OCI-M1 (cell line): ENCODE results near the gene NAALADL2.
A peak's percentile ranks its signal among the peaks of the same experiment; 100 is the strongest.
"Not testable (repeated sequence)": the region's sequence is repeated elsewhere in the genome, so short reads cannot be mapped to it uniquely, and the experiment has no call there.

ENCODE experiments used
- DNase-seq: peaks from one replicate; lab custom pipeline; 2025; lab: John Stamatoyannopoulos, UW

The NAALADL2 gene

DNA sequence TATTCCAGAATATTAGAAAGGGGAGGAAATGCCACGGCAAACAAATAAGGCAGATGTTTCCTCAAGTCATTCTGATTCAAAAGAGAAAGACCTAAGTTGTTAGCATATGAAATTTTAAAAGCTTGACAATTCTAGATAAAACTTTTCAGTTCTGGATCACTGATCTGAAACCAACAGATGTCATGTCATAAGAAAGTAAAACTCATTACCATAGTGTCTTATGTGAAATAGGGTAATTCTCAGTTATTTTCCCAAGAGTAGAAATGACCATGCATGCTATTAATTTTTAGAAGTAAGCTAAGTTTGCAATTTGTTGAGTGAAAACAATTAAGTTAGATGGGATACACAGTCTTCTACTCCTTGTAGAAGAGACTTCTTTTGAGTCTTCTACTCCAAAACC is 630.3 kb downstream of the NAALADL2 start:
- no peak for DNase-seq

DNA sequence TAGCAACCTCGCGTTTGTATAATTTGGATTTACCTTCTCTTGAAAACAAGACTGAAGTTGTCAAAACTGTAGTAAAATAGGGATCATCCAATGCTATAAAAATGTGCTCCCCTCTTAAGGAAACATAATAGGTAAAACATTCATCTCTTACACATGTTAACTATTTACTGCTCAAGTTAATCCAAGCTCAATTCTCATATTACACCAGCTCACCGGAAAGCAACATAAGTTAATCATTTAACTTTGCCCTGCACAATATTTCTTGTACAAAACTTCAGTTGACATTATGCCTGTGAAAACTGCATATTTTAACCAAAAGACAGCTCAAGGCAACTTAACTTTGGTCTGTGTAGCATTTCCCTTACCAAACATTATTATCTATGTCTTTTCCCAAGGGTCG is 634.2 kb downstream of the NAALADL2 start:
- DNase-seq = no peak

DNA sequence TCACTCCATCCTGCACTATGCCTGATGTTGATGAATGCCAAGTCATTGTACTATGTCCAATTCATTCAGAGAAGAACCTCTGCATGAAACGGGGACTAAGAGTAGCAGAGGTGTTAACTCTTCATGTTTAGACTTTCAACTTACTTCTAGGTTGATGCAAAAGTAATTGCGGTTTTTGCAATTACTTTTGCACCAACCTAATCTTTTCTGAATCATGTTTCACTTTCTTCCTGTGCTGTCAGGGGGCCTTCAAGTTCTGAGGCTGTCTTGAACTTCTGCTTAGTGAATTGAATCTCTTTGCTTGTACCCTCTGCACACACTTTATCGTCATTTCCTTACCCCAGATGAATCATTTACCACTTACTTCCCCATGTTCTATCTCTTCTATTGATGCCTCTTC is 636.2 kb downstream of the NAALADL2 start:
- peak; percentile 63 for DNase-seq

DNA sequence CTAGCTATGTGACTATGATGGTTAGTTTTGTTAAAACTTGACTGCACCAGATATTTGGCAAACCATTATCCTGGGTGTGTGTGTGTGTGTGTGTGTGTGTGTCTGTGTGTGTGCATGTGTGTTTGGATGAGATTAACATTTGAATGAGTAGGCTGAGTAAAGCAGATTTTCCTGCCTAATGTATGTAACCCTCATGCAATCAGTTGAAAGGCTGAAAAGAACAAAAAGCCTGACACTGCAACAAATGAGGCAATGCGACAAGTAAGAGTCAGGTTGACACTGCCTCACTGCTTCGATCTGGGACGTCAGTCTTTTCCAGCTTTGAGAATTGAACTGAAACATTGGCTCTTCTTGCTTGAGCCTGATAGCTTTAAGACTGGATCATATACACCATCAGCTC is 643.0 kb downstream of the NAALADL2 start:
- no peak for DNase-seq

DNA sequence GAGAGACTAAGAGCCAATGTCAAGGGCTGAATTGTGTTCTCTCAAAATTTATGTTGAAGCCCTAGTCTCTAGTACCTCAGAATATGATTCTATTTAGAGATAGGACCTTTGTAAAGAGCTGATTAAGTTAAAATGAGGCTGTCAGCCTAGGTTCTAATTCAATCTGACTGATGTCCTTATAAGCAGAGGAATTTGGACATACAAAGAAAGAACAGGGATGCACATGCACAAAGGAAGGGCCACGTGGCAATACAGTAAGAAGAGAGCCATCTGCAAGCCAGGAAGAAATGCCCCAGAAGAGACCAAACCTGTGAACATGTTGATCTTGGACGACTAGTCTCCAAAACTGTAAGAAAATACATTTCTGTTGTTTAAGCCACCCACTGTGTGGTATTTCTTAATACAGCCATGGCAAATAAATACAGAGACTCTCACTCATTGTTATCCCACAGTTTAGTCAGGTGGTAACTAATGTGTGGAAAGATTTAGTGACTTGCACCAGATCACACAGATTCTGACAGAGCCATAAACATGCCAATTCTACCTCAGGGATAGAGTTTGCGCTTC is 652.2 kb downstream of the NAALADL2 start:
- no peak for DNase-seq

DNA sequence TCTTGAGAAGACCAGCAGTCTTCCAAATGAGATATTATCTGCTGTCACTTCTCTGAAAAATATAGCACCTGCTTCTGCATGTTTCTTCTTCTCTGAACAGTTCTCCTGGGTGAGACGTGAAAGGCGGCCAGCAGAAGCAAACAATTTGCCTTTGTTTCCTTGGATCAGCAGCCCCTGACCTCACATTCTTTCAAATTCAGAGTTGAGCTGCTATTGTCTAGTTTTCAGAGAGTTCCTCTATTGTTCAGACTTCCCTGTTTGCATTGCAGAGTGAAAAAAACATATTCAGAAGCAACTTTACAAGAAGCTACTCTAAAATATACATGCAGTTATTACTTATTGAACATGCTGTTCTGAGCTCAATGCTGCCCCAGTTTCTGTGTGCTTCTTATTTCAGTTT is 653.6 kb downstream of the NAALADL2 start:
- no peak for DNase-seq

DNA sequence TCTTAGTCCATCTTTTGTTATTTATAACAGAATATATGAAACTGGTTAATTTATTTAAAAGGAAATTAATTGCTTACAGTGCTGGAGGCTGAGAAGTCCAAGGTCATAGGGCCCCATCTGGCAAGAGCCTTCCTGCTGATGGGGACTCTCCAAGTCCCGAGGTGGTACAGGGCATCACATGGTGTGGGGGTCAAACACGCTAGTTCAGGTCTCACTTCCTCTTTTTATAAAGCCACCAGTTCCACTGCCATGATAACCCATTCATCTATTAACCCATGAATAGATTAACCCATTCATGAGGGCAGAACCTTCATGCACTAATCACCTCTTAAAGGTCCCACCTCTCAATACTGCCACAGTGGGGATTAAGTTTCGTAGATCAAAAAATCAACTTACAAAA is 659.3 kb downstream of the NAALADL2 start:
- DNase-seq = no peak

DNA sequence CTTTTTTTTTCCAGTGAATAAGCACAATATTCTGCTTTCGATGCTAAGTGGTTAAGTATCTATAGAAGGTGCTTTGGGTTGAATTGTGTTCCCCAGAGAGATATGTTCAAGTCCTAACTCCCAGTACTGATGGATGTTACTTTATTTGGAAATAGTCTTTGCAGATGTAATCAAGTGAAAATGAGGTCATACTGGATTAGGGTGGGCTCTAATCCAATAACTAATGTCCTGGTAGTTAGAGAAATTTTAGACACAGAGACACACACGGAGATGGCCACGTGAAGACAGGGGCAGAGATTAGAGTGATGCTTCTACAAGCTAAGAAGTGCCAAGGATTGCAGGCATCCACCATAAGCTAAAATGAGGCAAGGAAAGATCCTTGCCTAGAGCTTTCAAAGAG is 662.3 kb downstream of the NAALADL2 start:
- no peak for DNase-seq

DNA sequence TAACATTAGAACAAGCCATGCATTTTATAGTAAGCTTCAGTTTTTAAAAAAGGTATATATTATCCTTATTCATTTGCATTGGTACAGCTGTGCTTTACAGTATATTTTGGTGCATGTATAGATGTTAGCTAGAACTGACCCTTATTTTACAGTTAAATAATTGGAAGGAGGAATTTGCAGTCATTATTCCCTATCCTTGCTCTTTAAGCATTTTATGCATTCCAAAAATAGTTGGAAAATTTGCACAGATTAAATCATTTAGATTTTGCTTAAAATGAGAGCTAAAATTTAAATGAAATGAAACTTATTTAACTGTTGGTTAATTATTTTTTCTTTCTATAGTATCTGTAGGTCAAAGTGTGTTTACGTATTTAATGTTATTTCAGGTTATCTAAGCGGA is 667.1 kb downstream of the NAALADL2 start:
- DNase-seq = no peak

DNA sequence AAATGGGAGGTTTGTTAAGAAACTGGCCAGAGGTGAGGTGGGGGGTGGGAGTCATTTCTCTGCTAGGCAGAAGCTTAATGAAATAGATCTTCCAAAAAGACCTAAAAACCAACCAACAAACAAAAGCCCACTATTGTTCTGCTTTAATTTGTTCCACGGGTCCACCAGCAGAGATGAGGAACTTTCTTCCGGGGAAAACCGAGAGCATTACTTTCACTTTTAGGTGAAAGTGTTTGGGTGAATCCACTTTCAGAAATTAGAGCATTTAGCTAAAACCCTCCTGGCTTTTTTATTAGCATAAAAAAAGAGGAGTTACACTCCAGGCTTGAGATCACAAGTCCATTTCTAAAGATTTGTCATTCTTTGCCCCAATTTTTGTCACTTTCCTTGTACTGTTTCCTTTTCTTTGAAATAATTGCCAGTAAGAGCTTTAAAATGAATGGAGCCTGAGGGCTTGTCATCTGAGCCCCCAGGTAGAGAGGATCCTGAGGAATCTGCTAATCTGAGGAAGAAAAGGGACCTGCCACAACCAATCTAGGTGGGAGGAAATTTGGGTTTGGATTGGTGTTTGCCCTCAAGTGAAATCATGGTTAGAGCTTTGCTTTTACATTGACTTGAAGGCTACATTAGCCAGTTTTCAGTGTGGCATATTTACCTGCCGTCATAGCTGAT is 667.6 kb downstream of the NAALADL2 start:
- DNase-seq = peak; percentile 60

DNA sequence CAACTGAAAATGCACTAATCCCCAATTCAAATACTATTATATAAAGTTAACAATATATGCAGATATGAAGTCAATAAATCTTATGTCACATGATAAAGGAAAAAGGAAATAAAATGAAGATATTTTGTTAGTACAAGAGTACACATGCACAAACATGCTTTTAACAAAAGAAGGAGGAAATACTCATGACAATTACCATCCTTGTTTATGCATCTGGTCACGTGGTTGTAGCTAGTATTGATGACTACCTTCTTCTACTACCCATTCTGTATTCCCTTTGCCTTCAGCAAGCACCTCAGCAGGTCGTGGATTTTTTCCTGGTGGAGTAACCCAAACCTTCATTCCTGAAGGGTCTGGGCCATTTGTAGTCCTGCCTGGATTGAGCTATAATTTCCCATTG is 669.6 kb downstream of the NAALADL2 start:
- not testable (repeated sequence) for DNase-seq

DNA sequence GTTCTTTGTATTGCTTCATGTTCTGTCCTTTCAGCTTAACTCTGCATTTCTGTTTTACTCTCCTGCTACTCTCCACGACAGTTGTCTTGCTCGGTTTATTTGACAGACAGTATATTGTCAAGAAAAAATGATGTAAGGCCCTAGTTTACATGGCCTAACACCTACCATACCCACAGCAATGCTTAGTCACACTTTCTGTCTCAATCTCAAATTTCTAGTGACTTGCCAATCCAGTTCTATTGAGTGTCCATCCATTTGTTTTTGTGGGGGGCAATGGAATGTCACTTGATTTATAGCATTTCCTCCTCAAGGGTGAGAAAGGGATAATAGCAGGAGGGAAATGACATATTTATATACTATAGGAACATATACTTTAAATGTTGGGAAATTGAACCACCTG is 676.2 kb downstream of the NAALADL2 start:
- DNase-seq = peak; percentile 0

DNA sequence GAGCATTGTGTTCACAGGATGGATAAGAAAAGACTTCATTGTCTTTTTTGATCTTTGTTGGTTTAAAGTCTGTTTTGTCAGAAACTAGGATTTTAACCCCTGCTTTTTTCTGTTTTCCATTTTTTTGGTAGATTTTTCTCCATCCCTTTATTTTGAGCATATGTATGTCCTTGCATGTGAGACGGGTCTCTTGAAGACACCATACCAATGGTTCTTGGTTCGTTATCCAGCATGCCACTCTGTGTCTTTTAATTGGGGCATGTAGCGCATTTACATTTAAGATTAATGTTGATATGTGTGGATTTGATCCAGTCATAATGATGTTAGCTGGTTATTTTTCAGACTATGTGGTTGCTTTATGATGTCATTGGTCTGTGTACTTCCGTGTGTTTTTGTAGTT is 687.0 kb downstream of the NAALADL2 start:
- no peak for DNase-seq

DNA sequence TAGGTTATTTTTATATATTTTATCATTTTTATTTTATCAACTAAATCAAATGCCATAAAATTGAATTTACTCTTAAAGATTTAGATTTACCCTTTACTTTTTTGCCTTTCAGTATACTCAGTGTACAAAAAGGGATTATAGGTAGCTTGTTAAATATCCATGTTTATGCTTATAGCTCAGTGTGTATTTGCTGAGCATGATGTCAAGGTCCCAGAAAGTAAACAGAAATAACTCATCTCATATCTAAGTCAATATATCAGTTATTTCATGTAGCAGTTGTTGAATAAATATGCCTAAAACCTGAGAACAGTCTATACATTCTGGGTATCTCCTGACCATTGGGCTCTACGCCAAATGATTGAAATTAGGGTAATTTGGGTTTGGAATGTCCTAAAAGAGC is 693.8 kb downstream of the NAALADL2 start:
- DNase-seq = no peak

DNA sequence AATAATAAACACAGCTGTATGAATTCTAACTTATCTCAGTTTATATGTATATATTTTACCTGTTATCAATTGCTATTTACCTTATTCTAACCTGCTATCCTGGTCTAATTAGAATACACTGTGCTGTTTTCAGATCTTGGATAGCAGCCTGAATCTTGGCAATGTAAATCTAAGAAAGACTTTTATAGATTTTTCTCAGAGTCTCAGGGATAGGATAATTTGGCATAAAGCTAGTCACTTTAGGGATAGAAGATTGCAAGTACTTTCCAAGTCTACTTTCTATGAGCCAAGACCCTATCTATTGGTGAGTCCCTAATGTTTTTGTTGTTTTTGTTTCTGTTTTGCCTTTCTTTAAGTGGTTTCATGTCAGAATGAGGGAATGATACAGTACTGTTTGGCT is 695.7 kb downstream of the NAALADL2 start:
- no peak for DNase-seq

DNA sequence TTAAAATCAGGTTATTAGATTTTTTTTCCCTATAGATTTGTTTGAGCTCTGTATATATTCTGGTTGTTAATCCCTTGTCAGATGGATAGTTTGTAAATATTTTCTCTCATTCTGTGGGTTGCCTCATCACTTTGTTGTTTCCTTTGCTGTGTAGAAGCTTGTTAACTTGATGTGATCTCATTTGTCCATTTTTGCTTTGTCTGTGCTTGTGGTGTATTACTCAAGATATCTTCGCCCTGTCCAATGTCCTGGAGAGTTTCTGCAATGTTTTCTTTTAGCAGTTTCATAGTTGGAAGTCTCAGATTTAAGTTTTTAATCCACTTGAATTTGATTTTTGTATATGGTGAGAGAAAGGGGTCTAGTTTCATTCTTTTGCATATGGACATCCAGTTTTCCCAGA is 699.1 kb downstream of the NAALADL2 start:
- no peak for DNase-seq

DNA sequence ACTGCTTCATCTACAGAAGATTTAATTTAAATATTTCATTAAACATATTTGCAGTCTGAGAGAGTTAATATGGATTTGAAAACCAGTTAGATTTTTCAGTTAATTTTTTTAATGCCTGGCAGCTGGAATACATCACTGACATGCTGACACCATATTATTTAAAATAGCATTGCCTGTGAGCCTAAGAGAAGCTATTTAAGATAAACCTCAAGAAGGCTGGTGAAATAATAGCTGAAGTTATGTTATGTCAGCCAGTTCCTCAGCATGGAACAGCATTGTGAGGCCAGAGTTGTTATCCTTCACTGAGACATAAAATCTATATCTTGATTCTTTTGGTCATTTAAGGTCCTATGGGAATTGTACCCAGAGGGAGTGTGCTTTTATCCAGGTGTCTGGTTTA is 705.2 kb downstream of the NAALADL2 start:
- no peak for DNase-seq

DNA sequence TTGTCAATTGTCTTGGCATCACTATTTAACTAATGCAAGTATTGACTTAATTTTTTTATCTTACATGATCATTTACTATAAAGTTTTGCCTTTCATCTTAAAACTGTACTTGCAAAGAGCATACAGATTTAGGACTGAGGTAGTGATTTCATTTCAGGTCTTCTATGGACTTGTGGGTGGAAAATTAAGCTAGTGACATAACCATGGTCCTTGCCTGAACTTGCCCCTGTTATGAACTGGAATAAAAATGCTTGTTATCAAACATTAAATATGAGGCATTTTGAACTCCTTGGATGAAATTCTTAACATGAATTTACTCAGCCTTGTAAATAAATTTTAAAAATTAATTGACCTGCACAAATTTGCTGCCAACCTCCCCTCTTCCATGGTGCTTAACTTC is 712.0 kb downstream of the NAALADL2 start:
- DNase-seq = no peak

DNA sequence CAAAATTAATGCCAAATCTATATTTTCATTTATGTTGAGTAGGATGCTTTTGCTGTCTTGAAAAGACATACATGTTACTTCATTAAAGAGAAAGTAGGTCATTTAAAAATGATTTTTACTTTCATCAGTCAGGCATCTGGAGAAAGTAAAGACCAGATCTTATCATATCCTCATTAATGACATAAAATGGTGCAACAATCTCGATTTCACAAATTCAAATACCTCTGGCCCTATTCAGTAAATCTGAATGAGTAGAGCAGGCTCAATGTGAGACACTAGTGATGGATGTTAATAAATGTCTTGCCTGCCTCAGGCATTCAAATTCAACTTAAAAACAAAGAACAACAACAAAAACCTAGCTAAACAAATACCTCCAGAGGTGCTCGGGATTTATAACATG is 714.1 kb downstream of the NAALADL2 start:
- no peak for DNase-seq

DNA sequence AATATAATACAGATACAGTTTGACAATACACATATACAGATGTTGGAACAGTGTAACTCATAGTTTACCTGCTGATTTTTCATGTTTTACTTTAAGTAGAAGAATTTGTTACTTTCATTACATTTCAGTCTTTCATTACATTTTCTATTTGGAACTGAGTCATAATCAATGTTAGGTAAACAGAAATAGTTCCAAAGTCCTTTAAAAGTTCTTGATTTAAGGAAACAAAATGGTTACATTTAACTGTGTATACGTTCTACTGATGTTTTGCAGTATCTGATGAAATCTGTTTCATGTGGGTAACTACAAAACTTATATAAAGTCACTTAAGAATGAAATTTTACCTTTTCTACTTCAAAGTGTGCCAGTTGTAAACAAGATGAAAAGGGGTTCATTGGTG is 721.2 kb downstream of the NAALADL2 start:
- DNase-seq = no peak

DNA sequence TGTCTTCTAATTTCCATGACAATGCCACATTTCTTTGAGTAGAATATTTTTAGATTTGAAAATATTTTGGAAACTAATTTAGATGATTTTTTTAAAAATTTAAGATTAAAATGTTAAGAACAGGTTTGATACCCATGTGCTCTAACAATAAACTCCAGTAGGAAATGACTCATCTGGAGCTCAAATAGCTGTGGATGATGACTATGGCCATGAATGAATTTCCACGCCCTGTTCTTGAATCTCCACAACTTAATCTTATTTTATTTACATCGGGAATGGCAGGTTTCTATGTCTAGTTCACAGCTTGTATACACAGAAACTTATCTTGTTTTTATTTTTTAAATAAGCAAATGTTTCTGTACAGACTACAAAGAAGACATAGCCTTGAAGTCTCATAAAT is 726.8 kb downstream of the NAALADL2 start:
- DNase-seq = no peak

DNA sequence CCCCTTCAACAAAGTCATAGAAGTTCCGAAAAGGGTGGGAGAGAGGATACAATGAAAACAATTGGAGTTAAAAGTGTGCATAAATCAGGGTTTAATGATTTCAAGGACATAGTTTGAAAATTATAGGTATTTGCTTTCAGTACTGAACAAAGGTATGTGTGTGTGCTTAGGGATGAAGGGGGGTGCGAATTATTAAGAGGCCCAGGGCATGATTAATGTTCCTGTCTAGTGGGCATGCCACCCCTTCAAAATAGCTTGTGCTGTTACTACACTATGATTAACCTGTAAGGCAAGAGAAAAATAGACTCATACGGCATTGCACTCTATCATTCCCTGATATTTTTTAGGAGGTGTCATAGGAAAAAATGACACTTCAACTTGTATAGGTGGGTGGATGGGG is 731.6 kb downstream of the NAALADL2 start:
- DNase-seq = no peak

DNA sequence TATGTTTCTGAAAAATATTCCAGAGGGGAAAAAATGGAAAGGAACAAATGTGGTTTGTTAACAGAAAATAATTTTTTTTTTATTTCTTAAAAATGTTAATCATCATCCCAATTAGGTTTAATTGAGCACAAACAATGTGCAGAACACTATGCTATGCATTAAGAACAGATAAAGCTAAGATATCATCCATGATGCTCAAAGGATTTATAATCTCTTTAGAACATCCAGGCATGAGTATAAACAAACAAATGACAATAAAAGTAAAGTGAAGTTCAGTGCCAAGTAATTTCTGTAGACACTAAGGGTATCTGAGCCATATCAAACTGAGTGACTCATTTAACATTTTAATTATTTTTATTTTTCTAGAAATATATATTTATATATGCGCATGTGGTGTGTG is 732.2 kb downstream of the NAALADL2 start:
- no peak for DNase-seq

DNA sequence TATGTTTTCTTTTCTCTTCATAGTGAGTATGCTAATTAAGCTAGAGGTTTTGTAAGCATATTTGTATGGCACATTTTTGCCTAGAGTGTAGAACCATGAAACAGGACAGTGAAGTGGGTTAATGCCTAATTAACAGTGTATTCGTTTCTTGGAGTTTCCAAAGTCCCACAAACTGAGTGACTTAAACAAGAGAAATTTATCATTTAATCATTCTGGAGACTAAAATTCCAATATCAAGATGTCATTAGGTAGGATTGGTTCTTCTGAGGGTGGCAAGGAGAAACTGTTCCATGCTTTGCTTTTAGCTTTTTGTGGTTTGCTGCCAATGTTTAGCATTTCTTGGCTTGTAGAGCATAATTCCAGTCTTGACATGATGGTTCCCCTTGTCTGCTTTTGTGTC is 734.2 kb downstream of the NAALADL2 start:
- no peak for DNase-seq
